ENCODE data around the gene LIN28A.

The LIN28A gene

GRCh38 chr1:26388791-26389445, 21.7 kb upstream of the LIN28A start:
- DNase-seq (ENCODE audit: low read depth) = no peak

GRCh38 chr1:26389604-26390247, 20.9 kb upstream of the LIN28A start:
- no peak for DNase-seq (ENCODE audit: low read depth)

GRCh38 chr1:26391450-26391849, 19.2 kb upstream of the LIN28A start:
- DNase-seq (ENCODE audit: low read depth) = no peak

DNA sequence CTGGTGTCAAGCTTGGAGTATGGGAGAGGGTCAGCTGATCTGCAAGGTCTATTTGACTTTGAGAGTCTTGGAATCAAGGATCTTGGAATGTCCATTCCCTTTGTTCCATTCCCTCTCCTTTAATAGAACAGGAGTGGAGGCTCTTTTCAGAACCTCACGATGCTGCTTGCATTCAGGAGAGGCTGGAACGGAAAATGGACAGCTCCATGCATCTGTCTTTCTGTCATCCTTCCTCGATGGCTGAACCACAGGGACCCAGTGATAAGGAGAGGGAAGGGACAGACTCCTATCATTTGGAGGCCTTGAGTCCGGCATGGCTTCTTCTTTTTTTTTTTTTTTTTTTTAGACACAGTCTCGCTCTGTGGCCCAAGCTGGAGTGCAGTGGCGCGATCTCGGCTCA, 14.9 kb upstream of the LIN28A start:
- no peak for DNase-seq (ENCODE audit: low read depth)

DNA sequence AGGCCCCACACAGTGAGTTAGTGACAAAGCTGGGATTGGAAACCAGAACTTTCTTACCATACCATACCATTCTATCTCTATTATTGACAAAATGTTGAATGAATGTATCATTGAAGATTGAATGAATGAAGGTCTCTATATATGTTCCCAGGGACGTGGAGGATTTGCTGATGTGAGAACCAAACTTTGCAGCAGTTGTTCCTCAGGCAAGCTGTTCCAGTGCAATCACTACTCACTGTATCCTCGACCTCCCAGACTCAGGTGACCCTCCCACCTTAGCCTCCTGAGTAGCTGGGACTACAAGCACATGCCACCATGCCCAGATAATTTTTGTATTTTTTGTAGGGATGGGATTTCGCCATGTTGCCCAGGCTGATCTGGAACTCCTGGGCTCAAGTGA, 11.6 kb upstream of the LIN28A start:
- DNase-seq (ENCODE audit: low read depth) = no peak

DNA sequence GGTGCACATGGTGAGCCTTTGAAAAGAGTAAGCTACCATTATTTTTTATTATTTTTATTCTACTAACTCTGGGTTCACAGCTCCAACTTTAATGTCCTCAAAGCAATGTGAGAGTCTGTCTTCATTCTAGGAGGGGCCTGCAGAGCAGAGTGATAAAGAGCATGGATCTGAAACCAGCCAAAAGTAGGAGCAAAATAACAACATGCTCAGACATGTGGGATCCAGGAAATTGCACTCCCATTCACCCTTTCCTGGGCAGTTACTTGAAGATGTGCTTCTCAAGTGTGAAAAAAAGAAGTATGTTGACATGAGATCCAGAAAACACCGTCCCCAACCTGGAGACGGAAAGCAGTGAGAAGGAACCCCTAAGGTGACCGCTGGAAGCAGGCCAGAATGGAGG, 8.7 kb upstream of the LIN28A start:
- no peak for DNase-seq (ENCODE audit: low read depth)

- DNase-seq (ENCODE audit: low read depth) = no peak
Observed at GRCh38 chr1:26403656-26404055, 7.0 kb upstream of the LIN28A start.

DNA sequence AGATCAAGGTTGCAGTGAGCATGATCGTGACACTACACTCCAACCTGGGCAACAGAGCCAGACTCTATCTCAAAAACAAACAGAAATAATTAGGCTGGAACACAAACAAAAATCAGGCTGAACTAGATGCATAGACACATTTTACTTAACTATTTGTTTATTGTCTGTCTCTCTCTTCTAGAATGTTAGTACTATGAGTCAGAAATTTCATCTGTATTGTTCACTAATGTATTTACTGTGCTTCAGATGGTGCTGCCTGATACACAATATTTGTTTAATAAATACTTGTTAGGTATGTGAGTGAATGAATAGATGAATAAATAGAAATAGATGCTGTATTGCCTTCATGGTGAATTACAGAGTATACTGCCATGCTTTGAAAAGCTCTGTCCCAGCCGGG, 6.0 kb upstream of the LIN28A start:
- no peak for DNase-seq (ENCODE audit: low read depth)

DNA sequence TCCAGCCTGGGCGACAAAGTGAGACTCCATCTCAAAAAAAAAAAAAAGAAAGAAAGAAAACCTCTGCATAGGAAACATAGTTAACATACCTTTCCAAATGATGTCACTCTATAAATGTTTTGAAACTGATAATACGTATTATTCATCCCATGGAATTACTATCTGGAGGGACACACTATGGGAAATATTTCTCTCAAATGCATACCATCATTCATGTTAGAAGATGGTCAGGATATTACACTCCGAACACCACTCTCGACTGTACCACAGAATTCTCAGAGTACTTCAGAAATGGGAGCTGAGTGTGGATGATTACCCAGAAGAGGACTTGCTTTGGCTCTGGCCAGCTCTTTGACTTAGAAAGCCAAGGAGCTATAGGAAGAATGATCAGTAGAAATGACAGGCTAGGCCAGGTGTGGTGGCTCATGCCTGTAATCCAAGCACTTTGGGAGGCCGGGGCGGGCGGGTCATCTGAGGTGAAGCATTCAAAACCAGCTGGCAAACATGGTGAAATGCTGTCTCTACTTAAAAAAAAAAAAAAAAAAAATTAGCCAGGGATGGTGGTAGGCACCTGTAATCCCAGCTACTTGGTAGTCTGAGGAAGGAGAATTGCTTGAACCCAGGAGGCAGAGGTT, 5.2 kb upstream of the LIN28A start:
- DNase-seq (ENCODE audit: low read depth) = no peak

DNA sequence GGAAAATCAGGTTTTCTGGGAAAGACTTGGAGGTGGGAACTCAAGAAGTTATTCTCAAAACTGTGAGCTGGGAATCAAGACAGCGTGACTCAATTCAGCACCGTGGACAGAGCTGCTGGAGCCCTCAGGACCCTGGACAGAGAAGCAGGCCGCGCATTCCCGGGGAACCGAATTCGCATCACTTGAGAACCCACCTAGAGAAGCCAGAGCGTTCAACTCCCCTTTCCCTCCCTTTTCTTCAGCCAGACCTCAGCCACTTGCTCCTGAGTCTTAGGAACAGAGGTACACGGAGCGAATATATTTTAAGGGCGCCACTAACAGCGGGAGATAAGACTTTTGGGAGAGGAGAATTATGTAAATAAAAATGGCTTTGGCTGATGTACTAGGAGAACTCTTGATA, 2.0 kb upstream of the LIN28A start:
- peak; percentile 76 for DNase-seq (ENCODE audit: low read depth)

GRCh38 chr1:26409191-26409807, 1.3 kb upstream of the LIN28A start:
- no peak for DNase-seq (ENCODE audit: low read depth)

DNA sequence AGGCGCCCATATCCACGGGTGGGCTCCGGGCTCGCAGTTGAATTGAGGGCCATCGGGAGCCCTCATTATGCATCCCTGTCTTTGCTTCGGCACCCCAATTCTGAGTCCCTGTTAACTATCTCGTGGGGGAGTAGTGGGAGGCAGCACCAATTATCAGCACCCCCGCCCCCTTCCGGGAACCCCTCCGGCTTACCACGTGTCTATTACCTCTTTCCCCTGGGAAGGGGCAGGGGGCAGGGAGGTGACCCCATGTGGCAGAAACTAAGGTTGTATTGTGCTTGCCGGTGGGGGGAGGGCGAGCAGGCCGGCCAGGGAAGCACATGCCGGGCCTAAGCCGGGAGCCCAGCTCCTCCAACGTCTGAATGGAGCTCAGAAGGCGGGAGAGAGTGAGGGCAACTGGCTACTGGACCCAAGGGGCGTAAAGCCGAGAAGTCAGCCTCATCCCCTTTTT, 1.0 kb downstream of the LIN28A start:
- no peak for DNase-seq (ENCODE audit: low read depth)

DNA sequence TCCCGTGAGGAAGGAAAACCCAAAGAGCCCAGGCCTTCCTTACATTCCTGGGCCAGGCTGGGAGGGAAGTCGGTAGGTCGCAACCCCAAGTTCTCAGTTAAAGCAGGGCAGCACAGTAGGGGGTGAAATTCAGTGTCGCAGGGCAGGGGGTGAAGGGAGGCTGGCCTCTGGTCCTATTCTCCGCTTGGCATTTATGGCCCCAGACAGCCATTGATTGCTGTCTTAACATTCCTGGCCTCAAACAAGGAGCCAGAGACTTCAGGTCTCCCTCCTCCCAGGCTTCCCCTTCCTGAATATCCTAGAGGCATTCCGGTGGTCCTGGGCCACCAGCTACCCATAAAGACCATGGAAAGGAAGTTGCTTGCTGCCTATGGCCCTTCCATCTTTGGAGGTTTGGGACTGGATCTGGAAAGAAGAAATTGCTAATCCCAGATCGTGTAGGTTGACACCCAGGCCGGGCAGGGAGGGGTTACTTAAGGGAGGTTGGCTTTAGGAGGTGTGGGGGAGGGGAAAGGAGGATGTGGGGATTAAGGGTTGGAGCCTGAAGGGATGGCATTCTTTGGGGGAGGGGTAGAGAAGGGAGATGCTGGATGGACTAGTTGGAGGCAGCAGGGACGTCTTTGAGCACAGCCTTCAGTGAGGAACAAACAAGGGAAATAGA, 1.7 kb downstream of the LIN28A start:
- no peak for DNase-seq (ENCODE audit: low read depth)

DNA sequence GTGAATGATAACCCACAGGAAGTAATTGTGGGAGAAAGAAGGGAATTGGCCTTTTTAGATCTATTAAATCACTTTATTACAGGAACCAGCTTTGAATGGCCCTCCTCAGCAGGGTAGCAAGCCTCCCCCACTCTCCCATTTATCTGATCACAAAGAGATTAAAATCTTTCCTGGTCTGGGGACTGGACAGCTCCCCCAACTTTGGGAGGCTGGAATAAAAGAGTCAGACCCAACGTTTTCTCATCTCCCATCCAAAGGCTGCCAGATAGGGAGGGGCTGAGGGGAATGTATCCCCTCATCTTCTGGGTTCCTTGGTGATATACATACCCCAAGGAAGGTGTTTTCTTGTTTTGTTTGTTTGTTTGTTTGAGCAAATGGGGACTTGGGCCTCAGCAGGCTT, 2.4 kb downstream of the LIN28A start:
- no peak for DNase-seq (ENCODE audit: low read depth)

DNA sequence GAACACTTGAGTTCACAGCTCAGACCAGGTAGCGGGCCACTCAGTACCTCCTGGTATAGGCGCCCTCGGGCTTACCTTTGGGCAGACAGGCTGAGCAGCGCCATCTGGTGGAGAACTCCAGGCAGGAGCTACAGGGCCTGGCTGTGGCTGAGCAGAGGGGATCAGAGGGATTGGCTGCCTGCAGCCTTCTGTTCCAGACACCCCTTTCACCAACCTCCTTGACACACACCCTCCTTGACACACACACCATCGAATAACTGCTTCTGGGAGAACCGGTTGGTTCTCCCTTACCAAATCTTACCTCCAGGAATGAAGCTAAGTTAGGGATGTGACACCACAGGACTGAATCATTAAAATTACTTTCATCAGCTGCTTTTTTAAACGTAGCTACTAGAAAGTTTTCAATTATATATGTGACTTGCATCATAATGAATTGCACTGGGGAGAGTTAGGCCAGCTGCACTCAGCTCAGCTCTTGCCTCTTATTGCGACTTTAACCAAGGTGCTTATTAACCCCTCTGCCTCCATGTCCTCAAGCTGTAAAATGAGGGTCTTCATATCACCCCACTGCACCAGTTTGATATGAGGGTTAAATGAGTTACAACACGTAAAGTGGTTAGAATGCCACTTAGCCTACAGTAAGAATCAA, 6.6 kb downstream of the LIN28A start:
- peak; percentile 86 for DNase-seq (ENCODE audit: low read depth)

DNA sequence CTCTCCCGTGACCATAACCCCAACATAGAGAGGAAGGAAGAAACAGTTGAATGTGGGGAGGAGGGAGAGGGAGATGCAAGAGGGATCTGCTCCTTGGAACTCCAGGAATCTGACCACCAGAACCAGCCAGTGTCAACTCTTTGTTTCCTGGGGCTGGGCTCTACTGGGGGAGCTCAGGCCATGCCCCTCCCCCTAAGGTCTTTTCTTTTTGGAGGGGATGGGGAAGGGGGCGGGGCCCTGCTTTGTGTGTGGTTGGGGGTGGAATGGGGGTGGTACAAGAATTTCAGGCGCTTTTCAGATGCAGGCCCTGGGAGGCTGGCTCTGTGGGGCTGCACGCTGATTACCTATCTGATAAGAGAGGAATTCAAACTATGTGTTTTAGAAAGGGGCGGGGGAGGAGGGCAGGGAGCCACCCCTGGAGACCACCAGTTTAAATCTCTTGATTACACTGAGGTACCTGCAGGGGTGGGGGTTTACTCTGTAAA, 8.3 kb downstream of the LIN28A start:
- DNase-seq (ENCODE audit: low read depth) = no peak

DNA sequence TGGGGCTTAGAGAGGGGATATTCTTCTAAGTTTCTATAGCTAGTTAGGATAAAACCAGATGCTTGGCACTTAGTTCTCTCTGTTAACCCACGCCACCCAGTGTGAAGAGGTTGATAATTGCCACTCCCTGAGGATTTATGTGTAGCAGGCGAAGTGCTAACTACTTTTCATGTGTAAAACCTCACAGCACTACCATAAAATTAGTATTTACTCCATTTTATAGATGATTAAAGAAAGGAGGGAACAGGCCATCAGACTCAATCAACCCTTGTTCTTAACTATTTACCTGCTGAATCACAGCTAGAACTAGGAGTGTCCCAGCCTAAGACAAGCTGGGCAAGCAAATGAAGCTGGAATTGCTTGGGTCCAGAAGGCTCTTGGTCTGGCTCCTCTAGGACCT, 8.9 kb downstream of the LIN28A start:
- DNase-seq (ENCODE audit: low read depth) = no peak

DNA sequence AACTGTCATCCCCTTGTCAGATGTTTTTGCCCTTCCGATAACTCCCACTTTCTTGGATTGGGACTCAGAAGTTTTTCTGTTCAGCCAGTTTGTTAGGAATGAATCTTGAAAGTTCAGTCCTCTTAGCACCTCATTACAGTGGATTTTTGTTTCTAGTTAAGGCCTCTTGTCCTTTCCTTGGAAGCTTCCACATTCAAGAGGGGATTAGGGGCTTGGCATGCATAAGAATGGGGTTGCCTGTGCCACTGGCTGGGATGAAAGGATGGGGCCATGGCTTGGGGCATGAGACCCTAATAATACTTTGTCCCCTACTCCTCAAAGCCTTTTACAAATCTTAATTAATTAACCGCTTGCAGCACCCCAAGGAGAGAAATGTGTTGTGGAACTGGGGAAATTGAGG, 19.1 kb downstream of the LIN28A start:
- DNase-seq (ENCODE audit: low read depth) = no peak

GRCh38 chr1:26431979-26432695, 21.5 kb downstream of the LIN28A start, which contains the start of gene DHDDS:
Gene DHDDS, plus strand, starts transcription at chr1:26432321. Its CDS starts 625 bp downstream, at chr1:26432946.
- DNase-seq (ENCODE audit: low read depth) = peak; percentile 97

DNA sequence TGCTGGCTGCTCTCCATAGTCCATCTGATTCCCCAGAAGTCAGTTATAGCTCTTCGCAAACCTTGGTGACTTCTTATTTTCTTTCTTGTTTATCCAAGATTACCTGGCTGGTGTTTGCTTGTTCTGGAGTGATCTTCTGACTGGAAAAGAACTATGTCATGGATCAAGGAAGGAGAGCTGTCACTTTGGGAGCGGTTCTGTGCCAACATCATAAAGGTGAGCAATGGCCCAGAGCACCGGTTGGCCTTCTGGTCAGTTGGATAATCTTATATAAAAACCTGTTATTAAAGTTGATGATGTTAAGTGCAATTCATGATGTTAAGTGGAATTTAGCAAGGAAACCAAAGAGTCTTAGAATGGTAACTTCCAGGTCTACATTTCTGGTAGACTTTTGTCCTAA, 22.2 kb downstream of the LIN28A start:
- no peak for DNase-seq (ENCODE audit: low read depth)

GRCh38 chr1:26434161-26434752, 23.6 kb downstream of the LIN28A start:
- no peak for DNase-seq (ENCODE audit: low read depth)
